ENCODE measurements around the gene MCHR1.

DNA sequence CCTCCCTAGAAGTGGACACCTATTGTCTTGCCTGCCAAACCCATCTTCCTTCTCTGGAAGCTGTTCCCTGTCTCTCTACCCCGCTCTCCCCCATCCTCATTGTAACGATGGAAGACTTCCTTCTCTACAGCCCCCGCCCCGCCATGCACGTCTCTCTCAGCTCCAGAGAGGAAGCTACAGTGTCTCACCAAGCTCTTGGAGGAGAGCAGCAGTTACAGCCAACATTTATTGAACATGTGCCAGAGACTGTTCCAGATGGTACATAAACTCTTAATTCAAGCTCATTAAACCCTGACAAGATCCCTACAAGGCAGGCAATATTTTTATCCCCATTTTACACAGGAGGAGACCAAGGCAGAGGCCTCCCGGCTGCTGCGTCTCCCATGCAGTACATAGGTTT is 15.1 kb downstream of the MCHR1 start:
- TF ChIP-seq, protein P1, sequence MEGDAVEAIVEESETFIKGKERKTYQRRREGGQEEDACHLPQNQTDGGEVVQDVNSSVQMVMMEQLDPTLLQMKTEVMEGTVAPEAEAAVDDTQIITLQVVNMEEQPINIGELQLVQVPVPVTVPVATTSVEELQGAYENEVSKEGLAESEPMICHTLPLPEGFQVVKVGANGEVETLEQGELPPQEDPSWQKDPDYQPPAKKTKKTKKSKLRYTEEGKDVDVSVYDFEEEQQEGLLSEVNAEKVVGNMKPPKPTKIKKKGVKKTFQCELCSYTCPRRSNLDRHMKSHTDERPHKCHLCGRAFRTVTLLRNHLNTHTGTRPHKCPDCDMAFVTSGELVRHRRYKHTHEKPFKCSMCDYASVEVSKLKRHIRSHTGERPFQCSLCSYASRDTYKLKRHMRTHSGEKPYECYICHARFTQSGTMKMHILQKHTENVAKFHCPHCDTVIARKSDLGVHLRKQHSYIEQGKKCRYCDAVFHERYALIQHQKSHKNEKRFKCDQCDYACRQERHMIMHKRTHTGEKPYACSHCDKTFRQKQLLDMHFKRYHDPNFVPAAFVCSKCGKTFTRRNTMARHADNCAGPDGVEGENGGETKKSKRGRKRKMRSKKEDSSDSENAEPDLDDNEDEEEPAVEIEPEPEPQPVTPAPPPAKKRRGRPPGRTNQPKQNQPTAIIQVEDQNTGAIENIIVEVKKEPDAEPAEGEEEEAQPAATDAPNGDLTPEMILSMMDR (IDR thresholded peaks at IDR 0.05): no peak
- TF ChIP-seq EP300 (IDR thresholded peaks at IDR 0.05) (no peak), POLR2A (IDR thresholded peaks at IDR 0.05) (no peak)

Measured in ovary (tissue), 3 donors.